ENCODE measurements around the gene PARD6A. TPM values are rescaled to one million over a fixed set of nuclear protein-coding genes. Genes with fewer than 3 reads are reported as not detected.

The PARD6A gene
- total RNA-seq, 1 donor from 2014 or later, result 13.5 TPM

DNA sequence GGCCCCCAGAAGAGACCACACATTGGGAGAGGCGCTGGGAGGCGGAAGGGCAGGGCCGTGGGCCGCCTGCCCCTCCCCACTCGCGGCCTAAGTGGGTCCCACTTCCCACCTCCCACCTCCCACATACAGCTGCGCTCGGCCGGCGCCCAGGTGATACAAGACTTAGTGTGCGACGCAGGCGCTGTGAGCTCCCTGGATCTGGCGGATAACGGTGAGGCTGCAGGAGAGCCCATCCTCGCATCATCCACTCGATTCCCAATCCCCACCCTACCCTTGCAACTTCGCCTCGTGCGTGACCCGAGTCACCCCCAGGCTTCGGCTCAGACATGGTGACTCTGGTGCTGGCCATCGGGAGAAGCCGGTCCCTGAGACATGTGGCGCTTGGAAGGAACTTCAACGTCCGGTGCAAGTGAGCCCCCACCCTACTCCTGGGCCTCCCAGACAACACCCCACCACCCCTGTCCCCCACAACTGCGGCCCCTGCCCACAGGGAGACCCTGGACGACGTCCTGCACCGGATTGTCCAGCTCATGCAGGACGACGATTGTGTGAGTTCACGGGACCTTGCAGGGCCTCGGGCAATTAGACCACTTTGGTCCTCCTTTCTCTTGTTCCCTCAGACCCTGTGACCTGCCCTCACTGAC lies 11.9 kb upstream of the PARD6A start:
- no peak for DNase-seq
- H3K27me3 Mint-ChIP-seq, result no peaks in the 10 kb centered on the region
- intact Hi-C loops (cut with micrococcal nuclease), result no loop called here
- H3K27ac Mint-ChIP-seq, result no peak overlapping the region
- no peaks in the 10 kb centered on the region for H3K9me3 Mint-ChIP-seq
- H3K4me3 Mint-ChIP-seq, result no peak overlapping the region
- H3K4me1 Mint-ChIP-seq, result peaks cover 21% of the 10 kb centered on the region
- peaks cover 45% of the 10 kb centered on the region for H3K36me3 Mint-ChIP-seq (ENCODE audit: low read depth)

DNA sequence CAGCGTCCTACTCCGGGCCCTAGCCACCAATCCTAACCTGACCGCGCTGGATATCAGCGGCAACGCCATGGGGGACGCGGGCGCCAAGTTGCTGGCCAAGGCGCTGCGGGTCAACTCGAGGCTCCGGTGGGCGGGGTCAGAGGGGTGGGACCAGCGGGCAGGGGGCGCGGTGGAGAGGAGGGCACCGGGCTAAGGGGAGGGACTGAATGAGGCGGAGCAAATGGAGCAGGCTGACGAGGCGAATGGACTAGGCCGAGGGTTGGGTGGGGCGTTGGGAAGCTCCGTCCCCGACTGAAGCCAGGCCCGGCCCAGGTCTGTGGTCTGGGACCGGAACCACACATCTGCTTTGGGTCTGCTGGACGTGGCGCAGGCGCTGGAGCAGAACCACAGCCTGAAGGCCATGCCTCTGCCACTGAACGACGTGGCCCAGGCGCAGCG lies 11.2 kb upstream of the PARD6A start:
- peaks cover 17% of the 10 kb centered on the region for H3K4me1 Mint-ChIP-seq
- H3K36me3 Mint-ChIP-seq (ENCODE audit: low read depth), result peaks cover 47% of the 10 kb centered on the region
- H3K27me3 Mint-ChIP-seq, result no peaks in the 10 kb centered on the region

GRCh38 chr16:67650023-67650422 lies 10.7 kb upstream of the PARD6A start:
- DNase-seq, result no peak
- H3K4me1 Mint-ChIP-seq, result peaks cover 16% of the 10 kb centered on the region
- H3K36me3 Mint-ChIP-seq (ENCODE audit: low read depth), result peaks cover 51% of the 10 kb centered on the region
- H3K4me3 Mint-ChIP-seq, result no peak overlapping the region
- no peaks in the 10 kb centered on the region for H3K27me3 Mint-ChIP-seq
- H3K27ac Mint-ChIP-seq, result no peak overlapping the region
- intact Hi-C loops (cut with micrococcal nuclease), result no loop called here
- no peaks in the 10 kb centered on the region for H3K9me3 Mint-ChIP-seq

More for the DNA sequence above, 11.2 kb upstream of the PARD6A start:
- Mint-ChIP-seq H3K27ac (no peak overlapping the region), H3K4me3 (no peak overlapping the region), H3K9me3 (no peaks in the 10 kb centered on the region)
- intact Hi-C loops (cut with micrococcal nuclease), result no loop called here
- DNase-seq, result no peak

DNA sequence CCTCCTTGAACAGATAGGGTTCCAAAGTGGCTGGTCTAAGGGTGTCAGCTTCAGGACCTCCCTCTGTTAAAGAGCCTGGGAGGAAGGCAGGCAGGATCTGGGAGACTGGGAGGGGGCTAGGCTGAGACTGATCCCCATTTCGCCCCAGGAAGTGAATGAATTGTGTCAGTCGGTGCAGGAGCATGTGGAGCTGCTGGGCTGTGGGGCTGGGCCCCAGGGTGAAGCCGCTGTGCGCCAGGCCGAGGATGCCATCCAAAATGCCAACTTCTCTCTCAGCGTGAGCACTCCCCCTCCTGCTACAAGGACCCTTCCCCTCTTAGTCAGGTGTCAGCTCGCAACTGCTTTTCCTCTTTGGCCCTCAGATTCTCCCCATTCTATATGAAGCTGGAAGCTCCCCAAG lies 9.7 kb upstream of the PARD6A start:
- intact Hi-C loops (cut with micrococcal nuclease), result no loop called here
- no peak for DNase-seq
- Mint-ChIP-seq H3K27ac (no peak overlapping the region), H3K9me3 (no peaks in the 10 kb centered on the region), H3K4me3 (no peak overlapping the region), H3K4me1 (peaks cover 14% of the 10 kb centered on the region), H3K27me3 (no peaks in the 10 kb centered on the region), H3K36me3 (ENCODE audit: low read depth) (peaks cover 58% of the 10 kb centered on the region)

DNA sequence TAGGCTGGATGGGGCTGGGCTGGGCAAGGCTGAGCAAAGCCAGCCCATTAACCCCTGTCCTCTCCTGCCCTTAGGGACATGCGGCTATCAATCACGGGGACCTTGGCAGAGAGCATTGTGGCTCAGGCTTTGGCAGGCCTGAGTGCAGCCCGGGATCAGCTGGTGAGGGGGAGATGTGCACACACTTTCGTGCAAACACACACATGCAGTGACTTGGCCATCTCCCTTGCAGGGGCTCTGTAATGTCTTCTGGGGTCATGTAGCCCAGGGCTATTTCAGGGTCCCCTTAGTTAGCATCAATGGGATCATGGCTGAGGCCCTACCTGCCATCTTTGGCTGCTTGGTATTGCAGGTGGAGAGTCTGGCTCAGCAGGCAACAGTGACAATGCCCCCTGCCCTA lies 8.9 kb upstream of the PARD6A start:
- H3K9me3 Mint-ChIP-seq, result no peaks in the 10 kb centered on the region

GRCh38 chr16:67652578-67653127 lies 8.1 kb upstream of the PARD6A start:
- Mint-ChIP-seq H3K27me3 (no peaks in the 10 kb centered on the region), H3K4me1 (peaks cover 9% of the 10 kb centered on the region), H3K27ac (no peak overlapping the region), H3K9me3 (no peaks in the 10 kb centered on the region), H3K36me3 (ENCODE audit: low read depth) (peaks cover 51% of the 10 kb centered on the region), H3K4me3 (no peak overlapping the region)
- intact Hi-C loops (cut with micrococcal nuclease), result no loop called here
- peak; percentile 57 for DNase-seq

More for the DNA sequence above, 8.9 kb upstream of the PARD6A start:
- no peak overlapping the region for H3K27ac Mint-ChIP-seq
- no peak for DNase-seq
- H3K4me3 Mint-ChIP-seq, result no peak overlapping the region
- peaks cover 54% of the 10 kb centered on the region for H3K36me3 Mint-ChIP-seq (ENCODE audit: low read depth)
- intact Hi-C loops (cut with micrococcal nuclease), result no loop called here
- no peaks in the 10 kb centered on the region for H3K27me3 Mint-ChIP-seq
- H3K4me1 Mint-ChIP-seq, result peaks cover 12% of the 10 kb centered on the region

DNA sequence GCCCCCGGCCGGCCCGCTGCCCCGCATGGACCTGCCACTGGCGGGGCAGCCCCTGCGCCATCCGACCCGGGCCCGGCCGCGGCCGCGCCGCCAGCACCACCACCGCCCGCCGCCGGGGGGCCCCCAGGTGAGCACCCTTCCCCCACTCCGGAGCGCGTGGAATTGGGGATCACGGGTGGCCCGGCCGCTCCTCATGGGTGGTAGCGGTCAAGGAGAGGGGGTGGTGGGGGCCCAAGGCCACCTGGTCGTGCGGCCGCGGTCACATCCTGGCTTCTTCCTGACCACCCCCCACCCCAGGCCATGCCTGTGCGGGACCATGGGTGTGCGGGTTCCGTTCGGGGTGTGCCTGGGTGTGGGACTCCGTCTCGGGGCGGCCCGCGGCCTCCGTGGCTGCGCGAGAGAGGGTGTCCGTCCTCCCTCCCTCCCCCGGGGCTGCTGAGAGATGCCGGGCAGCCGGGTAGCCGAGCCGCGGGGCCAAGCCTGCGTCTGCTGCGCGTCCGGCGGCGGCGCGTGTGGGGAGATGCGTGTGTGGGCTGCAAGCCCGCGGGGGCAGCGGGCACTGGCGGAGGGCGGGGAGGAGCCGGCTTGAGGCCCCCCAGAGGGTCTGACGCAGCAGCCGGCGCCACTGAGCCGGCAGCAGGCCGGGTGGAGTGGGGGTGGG lies 7.5 kb upstream of the PARD6A start:
- DNase-seq, result no peak
- Mint-ChIP-seq H3K36me3 (ENCODE audit: low read depth) (peaks cover 54% of the 10 kb centered on the region), H3K4me1 (peaks cover 10% of the 10 kb centered on the region), H3K27me3 (no peaks in the 10 kb centered on the region), H3K9me3 (no peaks in the 10 kb centered on the region), H3K4me3 (no peak overlapping the region), H3K27ac (no peak overlapping the region)
- intact Hi-C loops (cut with micrococcal nuclease), result no loop called here

GRCh38 chr16:67653789-67654402 lies 6.9 kb upstream of the PARD6A start:
- H3K9me3 Mint-ChIP-seq, result no peaks in the 10 kb centered on the region
- no peaks in the 10 kb centered on the region for H3K27me3 Mint-ChIP-seq
- H3K36me3 Mint-ChIP-seq (ENCODE audit: low read depth), result peaks cover 49% of the 10 kb centered on the region
- peaks cover 14% of the 10 kb centered on the region for H3K4me1 Mint-ChIP-seq
- DNase-seq, result no peak
- intact Hi-C loops (cut with micrococcal nuclease), result no loop called here
- no peak overlapping the region for H3K4me3 Mint-ChIP-seq
- H3K27ac Mint-ChIP-seq, result no peak overlapping the region

GRCh38 chr16:67654403-67654911 lies 6.3 kb upstream of the PARD6A start:
- Mint-ChIP-seq H3K4me1 (peaks cover 17% of the 10 kb centered on the region), H3K27me3 (no peaks in the 10 kb centered on the region), H3K27ac (no peak overlapping the region), H3K36me3 (ENCODE audit: low read depth) (peaks cover 46% of the 10 kb centered on the region), H3K9me3 (no peaks in the 10 kb centered on the region), H3K4me3 (no peak overlapping the region)
- DNase-seq, result no peak
- intact Hi-C loops (cut with micrococcal nuclease), result no loop called here

GRCh38 chr16:67655363-67655762 lies 5.4 kb upstream of the PARD6A start:
- no peak overlapping the region for H3K27ac Mint-ChIP-seq
- no peaks in the 10 kb centered on the region for H3K27me3 Mint-ChIP-seq
- no peaks in the 10 kb centered on the region for H3K9me3 Mint-ChIP-seq
- no peak for DNase-seq
- peaks cover 16% of the 10 kb centered on the region for H3K4me1 Mint-ChIP-seq
- intact Hi-C loops (cut with micrococcal nuclease), result no loop called here
- no peak overlapping the region for H3K4me3 Mint-ChIP-seq
- H3K36me3 Mint-ChIP-seq (ENCODE audit: low read depth), result peaks cover 42% of the 10 kb centered on the region

DNA sequence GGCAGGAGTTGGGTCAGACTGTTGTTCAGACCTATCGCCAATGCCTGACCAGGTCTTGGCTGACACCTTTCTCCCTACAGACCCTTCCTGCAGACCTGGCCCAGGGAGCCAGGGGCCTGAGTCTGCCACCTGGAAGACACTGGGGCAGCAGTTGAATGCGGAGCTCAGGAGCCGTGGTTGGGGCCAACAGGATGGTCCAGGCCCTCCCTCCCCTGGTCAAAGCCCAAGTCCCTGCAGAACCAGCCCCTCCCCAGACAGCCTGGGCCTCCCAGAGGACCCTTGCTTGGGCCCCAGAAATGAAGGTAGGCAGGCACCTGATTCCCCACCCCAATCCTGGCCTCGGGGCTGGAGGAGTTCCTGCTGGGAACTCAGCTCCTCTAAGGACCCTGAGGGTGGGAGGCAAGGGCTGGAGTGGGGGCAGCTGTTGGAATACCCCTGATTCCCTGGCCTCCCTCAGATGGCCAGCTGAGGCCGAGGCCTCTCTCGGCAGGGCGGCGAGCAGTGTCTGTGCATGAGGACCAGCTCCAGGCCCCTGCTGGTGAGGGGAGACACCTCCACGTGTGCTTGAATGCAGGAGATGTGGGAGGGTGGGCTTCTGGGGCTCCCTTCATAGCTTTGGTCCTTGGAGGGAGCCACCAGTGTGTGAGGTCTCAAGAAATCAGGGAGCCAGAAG lies 4.3 kb upstream of the PARD6A start:
- Mint-ChIP-seq H3K4me3 (no peak overlapping the region), H3K27me3 (no peaks in the 10 kb centered on the region), H3K4me1 (peaks cover 17% of the 10 kb centered on the region), H3K36me3 (ENCODE audit: low read depth) (peaks cover 32% of the 10 kb centered on the region), H3K27ac (no peak overlapping the region), H3K9me3 (no peaks in the 10 kb centered on the region)
- no peak for DNase-seq
- intact Hi-C loops (cut with micrococcal nuclease), result no loop called here

- H3K4me1 Mint-ChIP-seq, result peaks cover 20% of the 10 kb centered on the region
- no peaks in the 10 kb centered on the region for H3K27me3 Mint-ChIP-seq
- H3K27ac Mint-ChIP-seq, result no peak overlapping the region
- DNase-seq, result no peak
- H3K36me3 Mint-ChIP-seq (ENCODE audit: low read depth), result peaks cover 26% of the 10 kb centered on the region
- intact Hi-C loops (cut with micrococcal nuclease), result no loop called here
- H3K4me3 Mint-ChIP-seq, result no peak overlapping the region
- H3K9me3 Mint-ChIP-seq, result no peaks in the 10 kb centered on the region
These were observed 3.6 kb upstream of the PARD6A start for GRCh38 chr16:67657017-67657608.

- peak overlapping the region; percentile 40 for H3K4me3 Mint-ChIP-seq
- peak; percentile 61 for DNase-seq
- H3K27me3 Mint-ChIP-seq, result no peaks in the 10 kb centered on the region
- intact Hi-C loops (cut with micrococcal nuclease), result no loop called here
- H3K4me1 Mint-ChIP-seq, result peaks cover 19% of the 10 kb centered on the region
- no peaks in the 10 kb centered on the region for H3K9me3 Mint-ChIP-seq
- peak overlapping the region; percentile 20 for H3K27ac Mint-ChIP-seq
- H3K36me3 Mint-ChIP-seq (ENCODE audit: low read depth), result peaks cover 24% of the 10 kb centered on the region
These were observed 2.8 kb upstream of the PARD6A start for GRCh38 chr16:67657751-67658518.
